Measurements from ENCODE around the gene ATXN1L.

Gene ATXN1L

GRCh38 chr16:71845639-71846430 lies at the start of gene ATXN1L:
Gene ATXN1L (plus strand): TSS chr16:71845976. CDS start chr16:71849741, 3,765 bp downstream.
- no peak for TF ChIP-seq CTCF (conservative IDR thresholded peaks at IDR 0.05; ENCODE audit: low read depth, low read length)
- peak within 1 kb of the TSS; percentile 57 for H3K27ac ChIP-seq
- peak within 1 kb of the TSS; percentile 82 for H2AFZ ChIP-seq (ENCODE audit: low read depth)

GRCh38 chr16:71796501-71797097 lies 49.2 kb upstream of the ATXN1L start:
- no peak overlapping the region for H3K4me3 ChIP-seq (IDR thresholded peaks at IDR 0.05; ENCODE audit: insufficient read depth, low read depth, low read length)
- peaks cover 2% of the 10 kb centered on the region; the same call in 1 of the 2 replicates for H4K20me1 ChIP-seq (ENCODE audit: insufficient read depth)
- H3K27me3 ChIP-seq (ENCODE audit: insufficient read depth, low read depth): no peaks in the 10 kb centered on the region
- no peak overlapping the region for H3K27ac ChIP-seq
- TF ChIP-seq CTCF (conservative IDR thresholded peaks at IDR 0.05; ENCODE audit: low read depth, low read length): no peak
- no peak overlapping the region for H2AFZ ChIP-seq (ENCODE audit: low read depth)
- peaks cover 25% of the 10 kb centered on the region for H3K4me1 ChIP-seq (ENCODE audit: low read depth, poor library complexity, severe bottlenecking)
- peaks cover 81% of the 10 kb centered on the region for H3K79me2 ChIP-seq (ENCODE audit: insufficient read depth, low read depth)
- no peak overlapping the region for H3K4me2 ChIP-seq
- H3K9ac ChIP-seq: no peak overlapping the region
- H3K36me3 ChIP-seq (ENCODE audit: insufficient read depth): no peaks in the 10 kb centered on the region

More at GRCh38 chr16:71845639-71846430, at the start of gene ATXN1L:
- Histone ChIP-seq H3K4me2 (peak within 1 kb of the TSS; percentile 85), H3K9ac (peak within 1 kb of the TSS; percentile 75), H3K4me1 (ENCODE audit: low read depth, poor library complexity, severe bottlenecking) (peaks cover 19% of the 10 kb centered on the region), H4K20me1 (ENCODE audit: insufficient read depth) (no peaks in the 10 kb centered on the region), H3K79me2 (ENCODE audit: insufficient read depth, low read depth) (peaks cover 29% of the 10 kb centered on the region), H3K4me3 (IDR thresholded peaks at IDR 0.05; ENCODE audit: insufficient read depth, low read depth, low read length) (no peak within 1 kb of the TSS), H3K36me3 (ENCODE audit: insufficient read depth) (peaks cover 4% of the 10 kb centered on the region; the same call in 1 of the 2 replicates), H3K27me3 (ENCODE audit: insufficient read depth, low read depth) (no peaks in the 10 kb centered on the region)

GRCh38 chr16:71803305-71803690 lies 42.5 kb upstream of the ATXN1L start:
- Histone ChIP-seq H3K79me2 (ENCODE audit: insufficient read depth, low read depth) (peaks cover 92% of the 10 kb centered on the region), H3K4me2 (no peak overlapping the region), H3K27ac (no peak overlapping the region), H3K9ac (no peak overlapping the region), H3K4me3 (IDR thresholded peaks at IDR 0.05; ENCODE audit: insufficient read depth, low read depth, low read length) (no peak overlapping the region), H3K36me3 (ENCODE audit: insufficient read depth) (no peaks in the 10 kb centered on the region), H4K20me1 (ENCODE audit: insufficient read depth) (no peaks in the 10 kb centered on the region), H2AFZ (ENCODE audit: low read depth) (no peak overlapping the region), H3K4me1 (ENCODE audit: low read depth, poor library complexity, severe bottlenecking) (peaks cover 23% of the 10 kb centered on the region), H3K27me3 (ENCODE audit: insufficient read depth, low read depth) (no peaks in the 10 kb centered on the region)
- no peak for TF ChIP-seq CTCF (conservative IDR thresholded peaks at IDR 0.05; ENCODE audit: low read depth, low read length)

GRCh38 chr16:71807905-71808592 lies 37.7 kb upstream of the ATXN1L start:
- peaks cover 30% of the 10 kb centered on the region for H3K4me1 ChIP-seq (ENCODE audit: low read depth, poor library complexity, severe bottlenecking)
- peak overlapping the region; percentile 100 for H3K27ac ChIP-seq
- H3K4me3 ChIP-seq (IDR thresholded peaks at IDR 0.05; ENCODE audit: insufficient read depth, low read depth, low read length): no peak overlapping the region
- H3K79me2 ChIP-seq (ENCODE audit: insufficient read depth, low read depth): peaks cover 58% of the 10 kb centered on the region
- H3K9ac ChIP-seq: peak overlapping the region; percentile 97
- no peaks in the 10 kb centered on the region for H4K20me1 ChIP-seq (ENCODE audit: insufficient read depth)
- TF ChIP-seq CTCF (conservative IDR thresholded peaks at IDR 0.05; ENCODE audit: low read depth, low read length): no peak
- H3K27me3 ChIP-seq (ENCODE audit: insufficient read depth, low read depth): no peaks in the 10 kb centered on the region
- H2AFZ ChIP-seq (ENCODE audit: low read depth): peak overlapping the region; percentile 93
- H3K36me3 ChIP-seq (ENCODE audit: insufficient read depth): no peaks in the 10 kb centered on the region
- peak overlapping the region; percentile 95 for H3K4me2 ChIP-seq

Measured in KMS-11 (cell line).